Breast epithelium (tissue), 4 donors: ENCODE data around the gene FOXA2. TPM values are rescaled to one million over a fixed set of nuclear protein-coding genes. Genes with fewer than 3 reads are reported as not detected.

Experiments used
- DNase-seq, 2 donors: peaks; one replicate each; pipeline ENCODE4 v3.0.0-alpha.2; 2019; ENCODE audit warnings: low spot score in 2 of 2
- H3K27ac ChIP-seq, 2 donors: fragments of 200-600 bp; sonication (generic) in 1 of 2; one replicate each; pipeline ENCODE4 v1.5.1; 2016 to 2019; ENCODE audit warnings: mild to moderate bottlenecking in 1 of 2
- H3K27me3 ChIP-seq, 2 donors: fragments of 200-600 bp; sonication (generic) in 1 of 2; one replicate each; pipeline versions ENCODE4 v1.5.1 to v1.6.0; 2017 to 2019; ENCODE audit warnings: control low read depth in 1 of 2, mild to moderate bottlenecking in 1 of 2
- H3K36me3 ChIP-seq: fragments of 200-600 bp; one replicate; pipeline ENCODE4 v1.5.1; 2019
- H3K4me1 ChIP-seq, 2 donors: fragments of 200-600 bp; sonication (generic); one replicate each; pipeline ENCODE4 v1.5.1; 2016 to 2019; ENCODE audit warnings: control low read depth in 1 of 2
- H3K4me3 ChIP-seq, 3 donors: fragments of 200-600 bp; sonication (generic); 1 replicate in 2 of 3; 2 replicates in 1 of 3; pipeline ENCODE4 v1.5.1; 2016 to 2019; ENCODE audit warnings: mild to moderate bottlenecking in 3 of 3, moderate library complexity in 2 of 3
- H3K9me3 ChIP-seq, 2 donors: fragments of 200-600 bp; sonication (generic) in 1 of 2; one replicate each; pipeline ENCODE4 v1.5.1; 2016 to 2019; ENCODE audit warnings: control low read depth in 1 of 2
- POLR2A ChIP-seq: fragments of 450-650 bp; IDR thresholded peaks from one replicate; pipeline ENCODE4 v1.6.1; 2016; ENCODE audit warnings: antibody characterized with exemption, mild to moderate bottlenecking, moderate library complexity
- POLR2AphosphoS5 ChIP-seq, 3 donors: sonication (generic); formaldehyde crosslinking; IDR thresholded peaks; one replicate each; pipeline ENCODE4 v1.6.1; 2017; ENCODE audit warnings: antibody characterized with exemption in 3 of 3
- intact Hi-C: fragments of 100-400 bp; cut with DNase I; formaldehyde crosslinking; loops from one replicate; pipeline ENCODE4 v1.15.1; 2023; ENCODE audit warnings: low total_unique reads
- total RNA-seq, 3 donors: library from RNA; depleted of rRNA; stranded (reverse); fragments of >200 nt; gene quantifications; one replicate each; pipeline ENCODE4 v1.1.0, GENCODE V29; 2016
- TF ChIP-seq, protein P1 (sequence below), 3 donors: fragments of 450-650 bp; IDR thresholded peaks; one replicate each; pipeline ENCODE4 v1.5.1; 2016 to 2017; ENCODE audit warnings: antibody characterized with exemption in 3 of 3, mild to moderate bottlenecking in 3 of 3, moderate library complexity in 3 of 3

Gene FOXA2
- total RNA-seq, 3 donors from 2014 or later = not detected

DNA sequence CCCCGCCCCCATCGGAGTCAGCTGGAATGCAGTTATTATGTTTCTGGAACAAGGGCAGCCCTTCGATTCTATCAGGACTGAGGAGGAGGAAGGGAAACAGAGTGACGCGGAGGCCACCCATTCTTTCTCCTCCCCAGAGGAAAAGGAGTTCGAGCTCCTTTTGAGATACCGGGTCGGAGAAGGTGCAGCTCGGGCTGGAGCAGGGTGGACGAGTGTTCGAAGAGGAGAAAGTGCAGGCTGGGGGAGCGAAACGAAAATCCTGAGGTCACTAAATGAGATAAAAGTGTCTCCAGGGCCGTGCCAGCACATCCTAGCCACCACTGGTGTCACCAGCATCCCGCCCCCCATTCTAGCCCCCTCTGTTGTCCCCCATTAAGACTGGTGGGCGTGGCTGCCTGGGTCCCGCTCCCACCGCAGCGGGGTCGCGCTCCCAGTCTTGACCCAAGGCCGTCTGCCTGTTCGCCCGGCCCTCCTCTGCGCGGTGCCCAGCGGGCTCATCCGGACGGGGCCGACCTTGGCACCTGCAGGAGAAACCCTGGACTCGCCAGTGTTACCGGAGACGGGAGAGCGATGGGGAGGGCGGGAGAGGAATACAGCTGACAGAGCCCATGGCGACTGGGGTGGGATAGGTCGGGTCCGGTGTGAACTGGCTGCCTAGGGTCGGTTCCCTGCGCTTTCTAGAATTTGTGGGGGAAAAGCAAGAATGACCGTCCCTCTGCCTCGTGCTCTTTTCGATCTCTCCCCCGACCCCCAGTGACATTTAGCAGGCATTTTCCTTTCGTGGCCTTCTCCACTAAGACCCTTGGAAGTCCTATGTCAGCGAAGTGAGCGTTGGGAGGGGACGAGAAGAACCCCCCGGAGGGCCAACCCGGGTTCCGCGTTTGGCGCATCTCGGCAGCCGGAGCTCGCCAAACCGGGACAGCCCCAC lies 16.2 kb downstream of the FOXA2 start:
- Histone ChIP-seq H3K4me3 (no peak overlapping the region), H3K9me3 (no peaks in the 10 kb centered on the region), H3K27me3 (peaks cover 0 to 97% of the 10 kb centered on the region in 2 donors), H3K36me3 (no peaks in the 10 kb centered on the region), H3K27ac (no peak overlapping the region), H3K4me1 (no peaks in the 10 kb centered on the region)
- TF ChIP-seq POLR2A (no peak), POLR2AphosphoS5 (IDR thresholded peaks at IDR 0.05) (no peak)
- TF ChIP-seq, protein P1, sequence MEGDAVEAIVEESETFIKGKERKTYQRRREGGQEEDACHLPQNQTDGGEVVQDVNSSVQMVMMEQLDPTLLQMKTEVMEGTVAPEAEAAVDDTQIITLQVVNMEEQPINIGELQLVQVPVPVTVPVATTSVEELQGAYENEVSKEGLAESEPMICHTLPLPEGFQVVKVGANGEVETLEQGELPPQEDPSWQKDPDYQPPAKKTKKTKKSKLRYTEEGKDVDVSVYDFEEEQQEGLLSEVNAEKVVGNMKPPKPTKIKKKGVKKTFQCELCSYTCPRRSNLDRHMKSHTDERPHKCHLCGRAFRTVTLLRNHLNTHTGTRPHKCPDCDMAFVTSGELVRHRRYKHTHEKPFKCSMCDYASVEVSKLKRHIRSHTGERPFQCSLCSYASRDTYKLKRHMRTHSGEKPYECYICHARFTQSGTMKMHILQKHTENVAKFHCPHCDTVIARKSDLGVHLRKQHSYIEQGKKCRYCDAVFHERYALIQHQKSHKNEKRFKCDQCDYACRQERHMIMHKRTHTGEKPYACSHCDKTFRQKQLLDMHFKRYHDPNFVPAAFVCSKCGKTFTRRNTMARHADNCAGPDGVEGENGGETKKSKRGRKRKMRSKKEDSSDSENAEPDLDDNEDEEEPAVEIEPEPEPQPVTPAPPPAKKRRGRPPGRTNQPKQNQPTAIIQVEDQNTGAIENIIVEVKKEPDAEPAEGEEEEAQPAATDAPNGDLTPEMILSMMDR (IDR thresholded peaks at IDR 0.05) = no peak
- DNase-seq = no peak
- intact Hi-C loops = no loop called here

DNA sequence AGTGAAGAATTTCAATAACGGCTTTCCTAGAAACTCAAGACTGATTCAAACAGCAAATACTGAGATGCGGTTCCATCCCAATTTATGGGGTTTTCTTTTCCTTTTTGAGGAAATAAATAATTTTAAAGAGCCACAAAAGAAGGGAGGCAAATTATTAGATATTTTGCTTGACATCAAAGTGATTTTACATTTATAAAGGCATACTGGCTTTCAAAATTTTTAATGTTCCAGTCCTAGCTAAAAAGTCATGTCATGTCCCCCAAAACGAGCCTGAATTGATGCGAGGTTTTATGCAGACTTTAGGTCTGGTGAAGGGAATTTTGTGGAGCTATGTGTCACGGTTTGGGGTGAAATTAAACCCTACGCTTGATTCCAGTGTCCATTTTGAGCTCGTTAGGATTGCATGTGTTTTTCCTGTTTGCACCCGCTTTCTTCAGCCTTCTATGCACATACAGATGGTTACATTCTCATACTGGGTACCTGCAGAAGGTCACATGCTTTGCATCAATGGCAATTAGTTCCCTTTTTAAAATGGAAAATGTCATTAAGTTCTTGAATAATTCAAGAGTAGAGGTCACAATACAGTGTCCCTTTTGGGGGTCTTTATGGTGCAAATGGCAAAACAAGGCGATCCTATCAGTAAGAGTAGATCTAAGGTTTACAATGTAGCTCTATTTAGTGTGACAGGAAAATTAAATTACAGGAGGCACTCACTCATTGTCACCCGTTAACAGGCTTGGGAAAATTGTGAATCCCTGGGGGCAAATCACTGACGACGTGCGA lies 17.3 kb downstream of the FOXA2 start:
- no peaks in the 10 kb centered on the region for H3K36me3 ChIP-seq
- H3K4me3 ChIP-seq = no peak overlapping the region
- intact Hi-C loops = no loop called here
- H3K9me3 ChIP-seq = no peaks in the 10 kb centered on the region
- H3K4me1 ChIP-seq = no peaks in the 10 kb centered on the region
- no peak for DNase-seq
- H3K27me3 ChIP-seq = peaks cover 0 to 94% of the 10 kb centered on the region in 2 donors
- no peak overlapping the region for H3K27ac ChIP-seq
- TF ChIP-seq POLR2AphosphoS5 (IDR thresholded peaks at IDR 0.05) = no peak

DNA sequence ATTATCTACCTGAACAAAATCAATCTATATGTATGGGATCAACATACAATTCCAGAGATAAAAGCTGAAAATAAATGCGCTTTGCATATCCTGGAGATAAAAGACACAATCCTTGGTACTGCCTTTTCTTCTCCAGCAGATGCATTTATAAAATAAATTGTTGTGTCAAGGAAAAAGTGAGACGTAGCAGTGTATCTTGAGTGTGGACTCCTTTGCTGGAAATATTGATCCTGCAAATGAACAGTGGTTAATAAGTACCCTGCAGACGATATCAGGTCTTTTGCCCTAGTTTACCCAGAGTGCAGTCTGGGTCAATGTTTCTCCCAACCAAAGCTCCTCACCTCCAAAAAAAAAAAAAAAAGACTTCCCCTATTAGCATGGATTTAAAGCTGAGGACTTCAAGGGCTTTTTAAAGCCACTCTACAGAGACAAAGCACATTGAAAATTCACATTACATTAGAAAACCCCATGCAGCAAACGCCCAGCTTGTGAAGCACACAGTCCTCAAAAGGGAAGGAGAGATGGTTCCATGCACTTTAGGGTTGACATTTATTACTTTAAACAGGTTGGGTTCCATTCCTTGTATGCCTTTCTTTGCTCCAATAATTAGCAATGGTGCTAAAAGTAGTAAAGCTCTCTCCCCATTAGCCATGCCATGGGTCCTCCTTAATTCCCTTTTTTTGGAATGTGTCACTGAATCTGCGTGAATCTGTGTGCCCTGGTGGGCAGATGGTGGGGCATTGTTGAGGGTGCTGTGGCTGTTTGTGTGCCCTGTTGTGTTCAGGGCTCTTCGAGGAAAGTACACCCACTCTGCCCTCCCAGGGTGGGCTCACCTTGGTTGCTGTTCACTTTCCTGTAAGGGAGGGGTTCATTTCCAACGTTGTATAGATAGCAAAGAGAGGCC lies 21.1 kb downstream of the FOXA2 start:
- no peak for DNase-seq
- H3K36me3 ChIP-seq = no peaks in the 10 kb centered on the region
- no peaks in the 10 kb centered on the region for H3K4me1 ChIP-seq
- H3K4me3 ChIP-seq = no peak overlapping the region
- H3K27ac ChIP-seq = no peak overlapping the region
- intact Hi-C loops = no loop called here
- peaks cover 0 to 95% of the 10 kb centered on the region in 2 donors for H3K27me3 ChIP-seq
- H3K9me3 ChIP-seq = no peaks in the 10 kb centered on the region
- no peak for TF ChIP-seq POLR2AphosphoS5 (IDR thresholded peaks at IDR 0.05)
- TF ChIP-seq, protein P1 (IDR thresholded peaks at IDR 0.05) = no peak
- TF ChIP-seq POLR2A = no peak

DNA sequence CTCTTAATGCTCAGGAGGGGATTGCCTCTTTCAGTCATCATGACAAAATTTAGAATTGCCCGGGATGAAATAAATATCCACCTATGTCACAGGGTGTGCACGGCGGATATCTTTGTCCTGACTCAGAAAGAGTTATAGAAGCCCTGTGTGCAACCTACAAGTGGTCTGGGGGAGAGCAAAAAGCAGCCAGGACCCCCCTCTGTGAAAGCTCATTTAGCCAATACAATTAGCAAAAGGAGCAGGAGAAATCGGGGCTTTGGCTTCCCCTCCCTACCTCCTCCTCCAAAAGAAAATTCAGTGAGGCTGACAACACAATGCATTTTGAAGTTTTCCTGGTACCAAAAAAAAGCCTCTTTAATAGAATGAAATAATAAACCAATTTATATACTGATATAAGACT lies 21.8 kb downstream of the FOXA2 start:
- intact Hi-C loops = no loop called here
- Histone ChIP-seq H3K4me3 (no peak overlapping the region), H3K27ac (no peak overlapping the region), H3K36me3 (no peaks in the 10 kb centered on the region), H3K27me3 (peaks cover 0 to 90% of the 10 kb centered on the region in 2 donors), H3K4me1 (no peaks in the 10 kb centered on the region), H3K9me3 (no peaks in the 10 kb centered on the region)
- no peak for DNase-seq
- TF ChIP-seq POLR2A (no peak), POLR2AphosphoS5 (IDR thresholded peaks at IDR 0.05) (no peak)
- TF ChIP-seq, protein P1 (IDR thresholded peaks at IDR 0.05) = no peak

DNA sequence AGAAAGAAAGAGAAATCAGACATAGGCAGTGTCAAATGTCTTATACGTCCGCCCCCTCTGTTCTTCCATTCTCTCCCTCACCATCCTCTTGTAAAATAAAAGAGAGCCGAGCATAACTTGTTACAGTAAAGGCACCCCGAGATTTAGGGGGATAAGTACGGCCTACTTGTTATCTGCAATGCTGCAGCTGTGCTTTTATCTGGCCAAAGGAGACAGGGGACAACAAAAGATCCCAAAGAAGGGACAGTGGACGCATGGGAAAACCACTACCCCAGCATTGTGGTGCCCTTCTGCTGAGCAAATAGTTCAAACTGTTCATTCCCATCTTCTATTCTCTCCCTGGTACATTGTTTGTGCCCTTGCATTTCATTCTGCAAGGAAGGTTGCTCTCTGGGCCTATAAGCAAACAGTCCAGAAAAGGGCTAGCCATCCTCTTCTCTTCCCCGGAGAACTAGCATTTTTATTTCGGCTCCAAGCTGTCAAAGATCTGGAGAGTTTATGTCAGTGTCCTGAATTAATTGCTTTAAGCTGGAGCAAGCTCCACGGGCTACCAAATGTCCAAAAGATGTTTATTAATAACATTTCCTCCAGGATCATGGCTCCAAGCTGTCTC lies 22.3 kb downstream of the FOXA2 start:
- DNase-seq = no peak
- no peak for TF ChIP-seq POLR2AphosphoS5 (IDR thresholded peaks at IDR 0.05)
- TF ChIP-seq, protein P1 (IDR thresholded peaks at IDR 0.05) = no peak
- TF ChIP-seq POLR2A = no peak

More for the DNA sequence above, 22.3 kb downstream of the FOXA2 start:
- Histone ChIP-seq H3K4me1 (no peaks in the 10 kb centered on the region), H3K36me3 (no peaks in the 10 kb centered on the region), H3K4me3 (no peak overlapping the region), H3K27ac (no peak overlapping the region), H3K27me3 (peaks cover 0 to 84% of the 10 kb centered on the region in 2 donors), H3K9me3 (no peaks in the 10 kb centered on the region)
- intact Hi-C loops = no loop called here
